GM12878 (cell line): ENCODE results near the gene THOC7. TPM values are rescaled to one million over a fixed set of nuclear protein-coding genes. Genes with fewer than 3 reads are reported as not detected.

Experiments used
- DPF2 ChIP-seq: fragments of 450-650 bp; IDR thresholded peaks from 2 replicates; pipeline ENCODE4 v1.6.1; 2017; ENCODE audit warnings: mild to moderate bottlenecking
- ETV6 ChIP-seq, 2 experiments: fragments of 450-650 bp in 1 of 2; IDR thresholded peaks in 1 of 2; conservative IDR thresholded peaks in 1 of 2; 2 replicates each; pipeline ENCODE4 v1.6.1; 2014; ENCODE audit warnings: antibody characterized with exemption in 1 of 2, borderline replicate concordance in 1 of 2, low read depth in 1 of 2, mild to moderate bottlenecking in 1 of 2, moderate library complexity in 1 of 2
- EZH2 ChIP-seq: IDR thresholded peaks from 2 replicates; pipeline ENCODE4 v1.6.1; 2012; ENCODE audit warnings: low read depth, mild to moderate bottlenecking, control low read depth, inconsistent platforms, low read length, borderline replicate concordance; ENCODE audit not compliant: control insufficient read depth
- HDGF ChIP-seq: fragments of 450-650 bp; IDR thresholded peaks from 2 replicates; pipeline ENCODE4 v1.6.1; 2016; ENCODE audit warnings: antibody characterized with exemption
- IRF5 ChIP-seq: fragments of 450-650 bp; IDR thresholded peaks from 2 replicates; pipeline ENCODE4 v1.6.1; 2017; ENCODE audit warnings: borderline replicate concordance
- KLF5 ChIP-seq: fragments of 450-650 bp; IDR thresholded peaks from 2 replicates; pipeline ENCODE4 v1.6.1; 2014; ENCODE audit warnings: mild to moderate bottlenecking; ENCODE audit not compliant: partially characterized antibody
- PKNOX1 ChIP-seq: fragments of 450-650 bp; IDR thresholded peaks from 2 replicates; pipeline ENCODE4 v1.6.1; 2016; ENCODE audit warnings: mild to moderate bottlenecking
- RFX5 ChIP-seq: IDR thresholded peaks from 2 replicates; pipeline ENCODE4 v1.6.1; 2011; ENCODE audit warnings: low read depth, low read length, improper control_type of control experiment
- RUNX3 ChIP-seq: IDR thresholded peaks from 2 replicates; pipeline ENCODE4 v1.6.1; 2012; ENCODE audit warnings: low read length, inconsistent platforms
- ZBTB40 ChIP-seq: fragments of 450-650 bp; IDR thresholded peaks from 2 replicates; pipeline ENCODE4 v1.6.1; 2016; ENCODE audit warnings: mild to moderate bottlenecking, moderate library complexity, borderline replicate concordance
- ZNF217 ChIP-seq: fragments of 450-650 bp; IDR thresholded peaks from 2 replicates; pipeline ENCODE4 v1.6.1; 2017; ENCODE audit warnings: antibody characterized with exemption, mild to moderate bottlenecking
- polyA plus RNA-seq, 11 experiments: library from polyadenylated mRNA; depleted of rRNA in 4 of 11; unstranded in 6 of 11; stranded (reverse) in 5 of 11; fragments of >200 nt; fragmentation: Nextera tagmentation in 4 of 11; fragmentation: Illumina TruSeq in 1 of 11; extraction: Ambion mirVana in 4 of 11; extraction: Trizol in 1 of 11; gene quantifications; 1 replicate in 1 of 11; 2 replicates in 10 of 11; pipeline versions ENCODE4 v1.2.1 to v1.2.3, GENCODE V29; 2011 to 2016; ENCODE audit warnings: inconsistent platforms in 2 of 11, missing spikeins in 2 of 11, low read depth in 1 of 11
- total RNA-seq, 4 experiments: library from RNA; depleted of rRNA in 3 of 4; stranded (reverse); fragments of >200 nt in 3 of 4; fragmentation: Illumina TruSeq in 1 of 4; extraction: Trizol in 1 of 4; gene quantifications; 2 replicates each; pipeline versions ENCODE4 v1.2.1 to v1.2.3, GENCODE V29; 2013 to 2021
- TF ChIP-seq, protein P1 (sequence below): IDR thresholded peaks from 2 replicates; pipeline ENCODE4 v1.6.1; 2011; ENCODE audit warnings: mild to moderate bottlenecking, low read depth, low read length, moderate library complexity; ENCODE audit not compliant: insufficient replicate concordance
- TF ChIP-seq, protein P2 (sequence below), 3 experiments: IDR thresholded peaks in 2 of 3; conservative IDR thresholded peaks in 1 of 3; 2 replicates each; pipeline ENCODE4 v1.5.1; 2011; ENCODE audit warnings: low read depth in 3 of 3, low read length in 3 of 3, mild to moderate bottlenecking in 3 of 3, control low read depth in 2 of 3, moderate library complexity in 2 of 3, inconsistent platforms in 1 of 3, mixed read lengths in 1 of 3; ENCODE audit not compliant: control insufficient read depth in 2 of 3, insufficient read depth in 1 of 3; ENCODE audit errors: extremely low read depth in 1 of 3

Gene THOC7
- total and polyA plus RNA-seq, 10 of the 15 experiments (the other 5 are each of a cell fraction or from before 2014, with no cell fraction given) = 61.7 to 269 (median 138) TPM

DNA sequence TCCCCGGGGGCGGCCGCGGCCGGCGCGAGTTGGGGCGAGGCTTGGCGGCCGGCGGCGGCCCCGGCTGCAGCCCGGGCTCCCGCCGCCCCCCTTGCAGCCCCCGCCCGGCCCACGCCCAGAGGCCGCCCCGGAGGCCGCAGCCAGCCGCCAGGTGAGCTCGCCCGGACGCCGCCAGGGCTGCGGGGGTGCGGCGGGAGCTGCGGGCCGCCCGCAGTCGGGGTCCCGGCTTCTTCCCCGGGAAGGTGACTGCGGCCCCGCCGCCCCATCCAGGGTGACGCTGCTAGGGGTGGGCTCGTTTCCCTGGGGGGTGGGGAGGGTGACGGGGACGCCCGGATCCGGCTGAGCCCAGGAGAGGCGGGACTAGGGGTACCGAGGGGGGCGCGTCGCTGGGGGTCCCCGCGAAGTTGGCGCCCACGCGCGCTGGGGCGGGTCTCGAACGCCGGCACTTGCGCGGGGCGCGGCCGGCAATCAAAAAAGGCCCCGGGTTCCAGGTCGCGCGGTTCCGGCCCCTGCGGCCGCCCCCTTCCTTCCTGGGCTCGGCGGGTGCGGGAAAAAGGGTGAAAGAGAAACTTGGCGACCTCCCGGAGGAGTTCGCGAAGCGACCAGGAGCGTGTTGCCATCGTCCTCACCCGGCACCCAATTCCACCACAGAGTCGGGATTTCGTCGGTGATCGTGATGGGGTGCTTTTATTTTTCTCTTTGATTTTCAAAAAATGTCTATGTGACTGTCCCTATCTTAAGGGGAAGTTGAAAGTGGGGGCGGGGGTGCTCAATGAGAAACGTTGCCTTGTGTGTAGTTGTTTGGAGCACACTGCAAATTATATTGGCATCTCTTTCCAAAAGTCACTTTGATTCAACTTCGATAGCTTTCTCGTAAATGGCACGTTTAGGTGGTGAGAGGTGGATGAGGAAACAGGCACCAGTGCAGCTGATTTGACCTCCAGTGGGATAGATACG lies 681 bp upstream of the THOC7 start (continued):
- TF ChIP-seq, protein P1, sequence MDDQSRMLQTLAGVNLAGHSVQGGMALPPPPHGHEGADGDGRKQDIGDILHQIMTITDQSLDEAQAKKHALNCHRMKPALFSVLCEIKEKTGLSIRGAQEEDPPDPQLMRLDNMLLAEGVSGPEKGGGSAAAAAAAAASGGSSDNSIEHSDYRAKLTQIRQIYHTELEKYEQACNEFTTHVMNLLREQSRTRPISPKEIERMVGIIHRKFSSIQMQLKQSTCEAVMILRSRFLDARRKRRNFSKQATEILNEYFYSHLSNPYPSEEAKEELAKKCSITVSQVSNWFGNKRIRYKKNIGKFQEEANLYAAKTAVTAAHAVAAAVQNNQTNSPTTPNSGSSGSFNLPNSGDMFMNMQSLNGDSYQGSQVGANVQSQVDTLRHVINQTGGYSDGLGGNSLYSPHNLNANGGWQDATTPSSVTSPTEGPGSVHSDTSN = no peak
- TF ChIP-seq ZBTB40 (no peak), ZNF217 (peak; percentile 29; the same call in 1 of the 2 replicates), EZH2 (no peak), ETV6 (conservative IDR thresholded peaks at IDR 0.05 in 1 of 2, IDR thresholded peaks at IDR 0.05 in 1 of 2; ENCODE audit: borderline replicate concordance in 1 of 2, low read depth in 1 of 2) (peak in 1 of 2 experiments; percentile 47; a peak in 1 of 4 replicates), KLF5 (no peak), RUNX3 (no peak; the same call in none of the 2 replicates), RFX5 (no peak), DPF2 (0 out of 2 replicates have a peak, but pooled peaks have one; percentile 43), HDGF (no peak), PKNOX1 (no peak), IRF5 (no peak)
- TF ChIP-seq, protein P2, sequence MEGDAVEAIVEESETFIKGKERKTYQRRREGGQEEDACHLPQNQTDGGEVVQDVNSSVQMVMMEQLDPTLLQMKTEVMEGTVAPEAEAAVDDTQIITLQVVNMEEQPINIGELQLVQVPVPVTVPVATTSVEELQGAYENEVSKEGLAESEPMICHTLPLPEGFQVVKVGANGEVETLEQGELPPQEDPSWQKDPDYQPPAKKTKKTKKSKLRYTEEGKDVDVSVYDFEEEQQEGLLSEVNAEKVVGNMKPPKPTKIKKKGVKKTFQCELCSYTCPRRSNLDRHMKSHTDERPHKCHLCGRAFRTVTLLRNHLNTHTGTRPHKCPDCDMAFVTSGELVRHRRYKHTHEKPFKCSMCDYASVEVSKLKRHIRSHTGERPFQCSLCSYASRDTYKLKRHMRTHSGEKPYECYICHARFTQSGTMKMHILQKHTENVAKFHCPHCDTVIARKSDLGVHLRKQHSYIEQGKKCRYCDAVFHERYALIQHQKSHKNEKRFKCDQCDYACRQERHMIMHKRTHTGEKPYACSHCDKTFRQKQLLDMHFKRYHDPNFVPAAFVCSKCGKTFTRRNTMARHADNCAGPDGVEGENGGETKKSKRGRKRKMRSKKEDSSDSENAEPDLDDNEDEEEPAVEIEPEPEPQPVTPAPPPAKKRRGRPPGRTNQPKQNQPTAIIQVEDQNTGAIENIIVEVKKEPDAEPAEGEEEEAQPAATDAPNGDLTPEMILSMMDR (IDR thresholded peaks at IDR 0.05 in 2 of 3, conservative IDR thresholded peaks at IDR 0.05 in 1 of 3; ENCODE audit: control insufficient read depth in 2 of 3, extremely low read depth in 1 of 3, insufficient read depth in 1 of 3, low read depth in 3 of 3, low read length in 3 of 3) = no peak
